ENCODE measurements around the gene GATA1.

GRCh38 chrX:48753708-48754228, 32.6 kb upstream of the GATA1 start:
- TF ChIP-seq CTCF (IDR thresholded peaks at IDR 0.05) (no peak), EP300 (IDR thresholded peaks at IDR 0.05) (no peak), POLR2A (IDR thresholded peaks at IDR 0.05) (no peak)
